ENCODE results near the gene SLC38A1. TPM values are rescaled to one million over a fixed set of nuclear protein-coding genes. Genes with fewer than 3 reads are reported as not detected.

SLC38A1 gene
- total RNA-seq, 1 experiment from 2014 or later, result 95.8 TPM

DNA sequence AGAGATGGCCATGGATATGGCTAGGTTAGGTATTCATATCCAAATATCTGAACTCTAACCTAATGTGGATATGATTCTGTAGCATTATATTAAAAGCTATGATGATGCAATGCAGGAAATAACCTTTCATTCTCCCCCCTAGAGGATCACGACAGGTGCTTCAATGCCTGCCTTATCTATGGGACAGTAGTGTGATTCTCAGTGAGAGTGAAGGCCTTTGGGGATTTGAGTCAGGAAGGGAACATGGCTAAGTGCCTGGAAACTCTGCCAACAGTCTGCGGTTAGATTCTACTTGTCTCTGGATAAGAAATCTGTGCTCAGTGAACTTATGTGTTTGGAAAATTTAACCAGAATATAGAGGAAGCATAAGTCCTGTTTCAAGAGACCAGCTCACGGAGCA lies 81.8 kb downstream of the SLC38A1 start:
- Histone ChIP-seq H3K4me3 (ENCODE audit: insufficient read depth, low read depth, low read length) (no peak overlapping the region), H3K36me3 (replicated peaks; ENCODE audit: control insufficient read depth, insufficient read depth, low read length) (peaks cover 5% of the 10 kb centered on the region), H3K27me3 (ENCODE audit: control insufficient read depth, insufficient read depth, low read length) (no peaks in the 10 kb centered on the region)
- no peak for DNase-seq

DNA sequence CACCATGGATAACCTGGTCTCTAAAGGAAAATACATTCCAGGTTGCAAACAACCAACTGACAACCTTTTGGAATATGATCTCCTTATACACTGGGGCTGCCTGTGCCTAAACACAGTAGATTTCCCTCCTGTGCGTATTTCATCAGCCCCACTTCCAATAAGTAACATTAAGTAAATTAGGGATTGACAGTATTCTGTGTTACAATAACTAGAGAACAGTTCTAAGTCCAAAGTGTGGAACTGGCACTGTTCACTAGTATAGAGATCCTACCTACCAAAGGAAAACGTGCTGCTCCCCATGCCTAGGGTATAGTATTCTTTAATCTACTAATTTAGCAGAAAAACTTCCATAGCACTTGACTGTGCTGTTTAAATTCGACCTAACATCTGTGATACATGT lies 82.8 kb downstream of the SLC38A1 start:
- H3K27me3 ChIP-seq (ENCODE audit: control insufficient read depth, insufficient read depth, low read length), result no peaks in the 10 kb centered on the region
- no peak for DNase-seq
- H3K36me3 ChIP-seq (replicated peaks; ENCODE audit: control insufficient read depth, insufficient read depth, low read length), result peaks cover 5% of the 10 kb centered on the region
- no peak overlapping the region for H3K4me3 ChIP-seq (ENCODE audit: insufficient read depth, low read depth, low read length)

DNA sequence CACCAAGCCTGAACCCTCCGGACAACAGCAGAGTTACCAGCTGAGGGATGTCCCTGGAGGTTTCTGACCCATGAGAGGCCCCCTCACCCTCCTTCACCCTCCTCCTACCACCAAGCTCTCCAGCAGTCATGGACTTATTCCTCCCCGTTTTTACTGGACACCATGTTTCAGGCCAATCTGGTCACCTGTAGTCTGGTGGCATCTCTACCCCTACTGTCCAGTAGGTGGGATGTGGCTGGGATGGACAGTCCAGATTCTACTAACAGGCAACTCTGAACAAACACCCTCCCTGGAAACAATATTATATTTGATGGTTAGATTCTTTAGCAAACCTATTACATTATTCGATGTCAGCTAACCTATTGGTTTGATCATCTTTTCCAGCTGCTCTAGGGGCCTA lies 83.2 kb downstream of the SLC38A1 start:
- Histone ChIP-seq H3K36me3 (replicated peaks; ENCODE audit: control insufficient read depth, insufficient read depth, low read length) (peaks cover 5% of the 10 kb centered on the region), H3K27me3 (ENCODE audit: control insufficient read depth, insufficient read depth, low read length) (no peaks in the 10 kb centered on the region), H3K4me3 (ENCODE audit: insufficient read depth, low read depth, low read length) (no peak overlapping the region)
- DNase-seq, result no peak

DNA sequence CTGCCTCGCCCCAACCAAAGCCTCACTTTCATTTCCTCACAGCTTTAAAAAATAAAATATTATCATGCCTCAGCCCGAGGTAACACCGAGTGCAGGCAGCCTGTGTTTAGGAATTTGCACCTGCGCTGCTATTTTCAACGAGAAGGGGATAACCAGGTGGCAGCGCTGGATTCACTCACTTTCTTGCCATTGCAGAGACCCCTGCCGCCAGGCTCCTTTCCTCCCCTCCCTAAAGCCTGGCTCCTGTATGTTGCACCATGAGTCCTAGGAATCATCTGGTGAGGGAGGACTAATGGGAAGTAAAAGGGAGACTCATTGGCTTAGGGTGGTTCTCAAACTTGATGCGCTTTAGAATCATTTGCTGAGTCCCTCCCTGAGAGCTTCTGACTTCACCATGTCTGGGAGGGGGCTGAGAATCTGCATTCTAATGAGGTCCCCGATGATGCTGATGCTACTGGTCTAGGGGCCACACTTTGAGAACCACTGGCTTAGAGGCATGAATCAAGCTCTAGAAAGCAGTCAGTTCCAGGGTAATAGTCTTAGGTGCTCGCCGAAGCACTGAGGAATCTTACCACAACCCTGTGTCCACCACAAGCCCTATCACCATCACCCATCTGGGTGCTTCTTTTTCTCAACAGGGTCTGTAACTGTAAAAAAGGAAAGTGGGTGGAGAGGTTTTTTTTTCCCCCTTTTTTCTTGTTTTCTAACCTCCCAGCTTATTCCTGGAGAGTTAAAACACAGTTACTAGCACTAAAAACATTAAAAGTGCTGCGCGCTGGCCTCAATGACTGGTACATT lies 83.8 kb downstream of the SLC38A1 start:
- peaks cover 5% of the 10 kb centered on the region for H3K36me3 ChIP-seq (replicated peaks; ENCODE audit: control insufficient read depth, insufficient read depth, low read length)
- no peaks in the 10 kb centered on the region for H3K27me3 ChIP-seq (ENCODE audit: control insufficient read depth, insufficient read depth, low read length)
- no peak for DNase-seq
- no peak overlapping the region for H3K4me3 ChIP-seq (ENCODE audit: insufficient read depth, low read depth, low read length)

DNA sequence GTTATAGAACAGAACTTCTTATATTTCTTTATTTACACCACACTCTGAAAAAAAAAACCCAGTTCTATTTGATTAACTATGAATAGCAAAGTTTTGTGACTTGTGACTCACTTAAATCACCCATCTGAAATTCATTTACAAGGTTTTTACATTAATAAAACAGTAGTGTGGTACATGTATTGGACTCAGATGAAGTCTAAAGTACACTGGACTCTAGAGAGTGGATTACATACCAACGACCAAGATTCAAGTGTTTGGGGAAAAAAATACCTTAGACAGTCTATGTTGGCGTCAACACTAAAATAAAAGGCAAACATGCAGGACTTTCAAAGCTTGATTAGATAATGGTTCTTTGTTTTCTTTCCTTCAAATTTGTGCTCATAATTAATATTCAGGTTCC lies 85.7 kb downstream of the SLC38A1 start:
- Histone ChIP-seq H3K27me3 (ENCODE audit: control insufficient read depth, insufficient read depth, low read length) (no peaks in the 10 kb centered on the region), H3K4me3 (ENCODE audit: insufficient read depth, low read depth, low read length) (no peak overlapping the region), H3K36me3 (replicated peaks; ENCODE audit: control insufficient read depth, insufficient read depth, low read length) (peaks cover 5% of the 10 kb centered on the region)
- DNase-seq, result no peak

DNA sequence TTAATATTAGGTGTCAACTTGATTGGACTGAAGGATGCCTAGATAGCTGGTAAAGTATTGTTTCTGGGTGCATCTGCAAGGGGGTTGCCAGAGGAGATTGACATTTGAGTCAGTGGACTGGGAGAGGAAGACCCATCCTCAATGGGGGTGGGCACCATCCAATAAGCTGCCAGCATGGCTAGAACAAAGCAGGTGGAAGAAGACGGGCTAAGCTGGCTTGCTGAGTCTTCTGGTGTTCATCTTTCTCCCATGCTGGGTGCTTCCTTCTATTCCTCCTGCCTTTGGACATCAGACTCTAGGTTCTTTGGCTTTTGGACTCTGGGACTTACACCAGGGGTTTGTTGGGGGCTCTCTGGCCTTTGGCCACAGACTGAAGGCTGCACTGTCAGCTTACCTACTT lies 87.4 kb downstream of the SLC38A1 start:
- H3K27me3 ChIP-seq (ENCODE audit: control insufficient read depth, insufficient read depth, low read length), result no peaks in the 10 kb centered on the region
- no peak for DNase-seq
- H3K36me3 ChIP-seq (replicated peaks; ENCODE audit: control insufficient read depth, insufficient read depth, low read length), result no peaks in the 10 kb centered on the region
- H3K4me3 ChIP-seq (ENCODE audit: insufficient read depth, low read depth, low read length), result no peak overlapping the region

DNA sequence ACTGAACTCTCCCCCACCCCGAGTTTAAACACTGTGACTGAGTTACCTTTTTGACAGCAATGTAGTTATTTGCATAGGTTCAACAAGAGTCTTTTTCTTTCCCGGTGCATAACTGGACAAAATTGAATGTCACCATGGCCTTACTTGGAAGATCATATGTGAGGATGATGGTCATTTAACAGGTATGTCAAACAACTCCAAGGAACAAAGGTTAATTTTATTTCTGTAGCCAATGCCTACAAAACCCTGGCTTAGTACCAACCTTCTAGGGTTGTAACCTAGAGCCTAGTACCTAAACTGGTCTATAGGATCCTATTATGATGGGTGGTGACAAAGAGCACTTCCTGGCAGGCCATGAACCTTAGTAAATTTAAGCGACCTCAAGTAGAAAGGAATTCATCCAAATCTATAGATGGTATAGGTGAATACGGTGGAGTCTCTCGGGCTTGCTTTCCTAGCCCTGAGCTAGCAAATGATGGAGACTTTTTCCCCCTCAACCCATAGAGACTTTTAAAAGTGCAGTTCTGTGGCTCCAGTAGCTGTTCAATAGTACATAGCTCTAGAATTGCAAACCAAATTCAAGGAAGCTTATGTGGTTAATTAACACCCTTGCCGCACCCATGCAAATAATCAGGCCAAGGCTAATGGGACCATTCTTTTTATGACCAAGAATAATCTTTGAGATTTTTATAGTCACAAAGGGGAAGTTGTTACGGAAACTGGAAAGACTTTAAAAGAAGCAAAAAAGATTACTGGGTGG lies 89.0 kb downstream of the SLC38A1 start:
- no peak for DNase-seq
- no peaks in the 10 kb centered on the region for H3K36me3 ChIP-seq (replicated peaks; ENCODE audit: control insufficient read depth, insufficient read depth, low read length)
- H3K27me3 ChIP-seq (ENCODE audit: control insufficient read depth, insufficient read depth, low read length), result no peaks in the 10 kb centered on the region
- no peak overlapping the region for H3K4me3 ChIP-seq (ENCODE audit: insufficient read depth, low read depth, low read length)

DNA sequence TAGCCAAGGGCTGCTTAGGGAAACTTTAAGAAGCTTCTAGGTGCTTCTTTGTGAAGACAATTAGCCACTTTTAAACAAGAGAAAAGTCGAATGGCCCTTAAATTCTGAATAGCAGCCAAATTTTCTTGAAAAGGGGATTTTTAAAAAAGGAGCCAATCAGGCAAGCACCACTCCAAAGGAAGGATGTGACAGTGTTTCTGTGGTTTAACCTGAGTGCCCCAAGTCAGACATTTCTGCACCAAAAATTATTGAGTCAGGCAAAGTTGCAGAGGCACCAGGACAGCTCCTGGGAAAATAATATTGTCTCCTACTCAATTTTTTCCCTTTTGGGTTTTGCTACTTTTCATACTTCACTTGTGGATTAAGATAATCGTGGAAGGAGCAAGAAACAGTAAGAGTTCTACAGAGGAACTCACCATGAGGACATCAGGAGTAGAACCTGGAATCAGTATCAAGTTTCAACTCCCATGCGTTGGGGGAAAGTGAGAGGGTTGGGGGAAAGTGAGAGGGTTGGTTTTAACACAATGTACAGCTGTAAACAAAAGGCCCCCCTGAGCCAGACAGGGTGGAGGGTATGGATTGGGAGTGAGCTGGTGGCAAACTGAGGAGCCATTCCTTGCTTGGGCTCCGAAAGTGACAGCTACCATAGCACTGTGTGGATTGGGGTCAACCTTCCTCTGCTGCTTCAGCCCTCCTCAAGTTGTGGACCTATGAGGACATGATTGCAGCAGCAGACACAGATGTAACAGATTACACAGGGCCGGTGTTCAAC lies 90.8 kb downstream of the SLC38A1 start:
- no peak for DNase-seq

DNA sequence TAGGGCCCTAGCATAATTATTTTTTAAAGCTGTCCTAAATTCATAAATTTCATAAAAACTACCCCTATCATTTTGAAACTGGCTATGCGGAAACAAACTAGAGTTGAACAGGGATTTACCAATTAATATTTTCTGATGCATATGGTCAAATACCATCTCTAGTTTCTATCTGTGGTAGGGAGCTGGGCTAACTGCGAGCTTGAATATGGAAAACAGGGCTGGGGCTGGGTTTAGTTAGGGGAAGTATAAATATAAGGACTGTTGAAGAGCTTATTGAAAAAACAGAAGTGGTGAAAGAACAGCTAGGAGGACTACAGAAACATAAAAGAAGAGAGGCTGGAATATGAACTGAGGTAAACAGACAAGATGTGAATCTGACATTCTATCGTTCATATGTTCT lies 91.8 kb downstream of the SLC38A1 start:
- no peaks in the 10 kb centered on the region for H3K36me3 ChIP-seq (replicated peaks; ENCODE audit: control insufficient read depth, insufficient read depth, low read length)
- no peak overlapping the region for H3K4me3 ChIP-seq (ENCODE audit: insufficient read depth, low read depth, low read length)
- no peaks in the 10 kb centered on the region for H3K27me3 ChIP-seq (ENCODE audit: control insufficient read depth, insufficient read depth, low read length)
- no peak for DNase-seq

More for the DNA sequence above, 90.8 kb downstream of the SLC38A1 start:
- Histone ChIP-seq H3K36me3 (replicated peaks; ENCODE audit: control insufficient read depth, insufficient read depth, low read length) (no peaks in the 10 kb centered on the region), H3K4me3 (ENCODE audit: insufficient read depth, low read depth, low read length) (no peak overlapping the region), H3K27me3 (ENCODE audit: control insufficient read depth, insufficient read depth, low read length) (no peaks in the 10 kb centered on the region)

DNA sequence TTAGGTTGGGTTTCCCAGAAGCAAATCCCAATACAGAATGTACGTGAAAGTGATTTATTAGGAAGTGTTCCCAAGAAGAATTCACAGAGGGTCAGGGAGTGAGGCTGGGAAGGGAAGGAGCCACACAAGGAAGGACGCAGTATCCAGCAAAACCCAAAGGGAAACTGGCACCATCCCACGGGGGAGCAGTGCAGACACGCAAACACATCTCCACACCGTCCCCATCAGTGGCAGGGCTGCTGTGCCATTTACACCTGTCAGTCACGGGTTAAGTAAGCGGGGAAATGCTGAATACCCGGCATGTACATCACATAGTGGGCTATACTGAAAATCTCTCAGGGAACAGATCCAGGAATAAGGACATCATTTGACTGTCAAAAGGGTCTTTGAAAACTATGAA lies 93.9 kb downstream of the SLC38A1 start:
- Histone ChIP-seq H3K27me3 (ENCODE audit: control insufficient read depth, insufficient read depth, low read length) (no peaks in the 10 kb centered on the region), H3K4me3 (ENCODE audit: insufficient read depth, low read depth, low read length) (no peak overlapping the region), H3K36me3 (replicated peaks; ENCODE audit: control insufficient read depth, insufficient read depth, low read length) (no peaks in the 10 kb centered on the region)
- DNase-seq, result no peak

DNA sequence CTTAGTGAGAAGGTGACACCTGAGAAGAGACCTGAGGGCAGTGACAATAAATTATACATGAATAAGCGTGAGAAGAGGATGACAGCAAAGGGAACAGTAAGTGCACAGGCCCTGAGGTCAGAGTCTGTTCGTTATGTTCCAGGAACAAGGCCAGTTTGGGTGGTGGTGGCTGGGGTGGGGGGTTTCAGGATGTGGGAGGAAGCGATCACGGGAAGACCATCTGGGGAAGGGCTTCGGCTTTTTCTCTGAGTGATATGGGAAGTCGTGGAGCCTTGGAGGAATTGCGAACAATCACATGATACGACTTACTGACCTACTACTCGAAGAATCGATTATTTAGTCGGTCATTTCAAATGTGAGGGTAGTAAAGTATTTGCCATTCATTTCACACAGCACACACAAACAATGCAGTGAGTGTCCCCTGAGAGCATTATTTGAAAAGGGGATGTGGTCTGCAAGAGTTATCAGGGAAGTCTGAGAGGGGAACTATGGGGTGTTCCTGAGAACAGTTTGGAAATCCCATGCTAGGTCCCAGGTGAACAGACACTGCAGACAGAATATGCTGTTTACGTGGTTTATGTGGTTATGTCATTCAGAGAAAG lies 94.7 kb downstream of the SLC38A1 start:
- Histone ChIP-seq H3K4me3 (ENCODE audit: insufficient read depth, low read depth, low read length) (no peak overlapping the region), H3K27me3 (ENCODE audit: control insufficient read depth, insufficient read depth, low read length) (no peaks in the 10 kb centered on the region), H3K36me3 (replicated peaks; ENCODE audit: control insufficient read depth, insufficient read depth, low read length) (no peaks in the 10 kb centered on the region)
- no peak for DNase-seq

DNA sequence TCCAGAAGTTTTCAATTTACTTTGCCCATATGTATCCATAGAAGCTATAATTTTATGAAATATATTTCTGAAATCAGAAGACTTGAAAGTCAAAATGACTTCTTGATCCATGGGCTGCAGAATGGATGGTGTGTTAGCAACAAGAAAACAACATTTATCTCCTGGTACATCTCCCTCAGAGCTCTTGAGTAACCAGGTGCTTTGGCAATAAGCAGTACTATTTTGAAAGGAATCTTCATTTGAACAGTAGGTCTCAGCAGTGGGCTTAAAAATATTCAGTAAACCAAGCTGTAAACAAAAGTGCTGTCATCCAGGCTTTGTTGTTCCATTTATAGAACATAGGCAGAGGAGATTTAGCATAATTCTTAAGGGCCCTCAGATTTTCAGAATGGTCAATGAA lies 100.4 kb downstream of the SLC38A1 start:
- Histone ChIP-seq H3K27me3 (ENCODE audit: control insufficient read depth, insufficient read depth, low read length) (no peaks in the 10 kb centered on the region; the same call in 1 of the 2 replicates), H3K4me3 (ENCODE audit: insufficient read depth, low read depth, low read length) (no peak overlapping the region), H3K36me3 (replicated peaks; ENCODE audit: control insufficient read depth, insufficient read depth, low read length) (no peaks in the 10 kb centered on the region)
- no peak for DNase-seq

DNA sequence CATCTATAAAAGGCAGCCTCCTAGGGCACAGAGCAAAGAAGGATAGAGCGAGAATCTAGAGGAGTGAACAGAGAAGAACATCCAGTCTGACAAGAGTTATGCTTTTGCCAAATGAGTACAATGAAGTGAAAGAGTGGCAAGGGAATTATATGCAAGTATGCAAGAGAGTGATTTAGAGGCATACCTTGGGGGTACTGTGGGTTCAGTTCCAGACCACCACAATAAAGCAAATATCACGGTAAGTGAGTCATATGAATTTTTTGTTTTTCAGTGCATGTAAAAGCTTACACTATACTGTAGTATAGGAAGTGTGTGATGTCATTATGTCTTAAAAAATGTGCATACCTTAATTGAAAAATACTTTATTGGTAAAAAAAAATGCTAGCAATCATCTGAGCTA lies 101.4 kb downstream of the SLC38A1 start:
- Histone ChIP-seq H3K4me3 (ENCODE audit: insufficient read depth, low read depth, low read length) (no peak overlapping the region), H3K36me3 (replicated peaks; ENCODE audit: control insufficient read depth, insufficient read depth, low read length) (no peaks in the 10 kb centered on the region), H3K27me3 (ENCODE audit: control insufficient read depth, insufficient read depth, low read length) (no peaks in the 10 kb centered on the region; the same call in 1 of the 2 replicates)
- no peak for DNase-seq

DNA sequence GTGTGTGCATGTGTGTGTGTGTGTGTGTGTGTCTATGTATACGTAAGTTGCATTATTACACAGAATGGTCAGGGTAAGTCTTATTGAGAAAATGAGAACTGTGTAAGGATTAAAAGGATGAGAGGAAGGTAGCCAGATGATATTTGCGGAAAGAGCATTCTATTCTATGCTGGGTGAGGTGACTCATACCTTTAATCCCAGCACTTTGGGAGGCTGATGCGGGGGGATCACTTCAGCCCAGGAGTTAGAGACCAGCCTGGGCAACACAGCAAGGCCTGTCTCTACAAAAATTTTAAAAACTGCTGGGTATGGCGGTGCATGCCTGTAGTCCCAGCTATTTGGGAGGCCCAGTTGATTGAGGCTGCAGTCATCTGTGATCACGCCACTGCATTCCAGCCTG lies 103.7 kb downstream of the SLC38A1 start:
- Histone ChIP-seq H3K36me3 (replicated peaks; ENCODE audit: control insufficient read depth, insufficient read depth, low read length) (no peaks in the 10 kb centered on the region), H3K4me3 (ENCODE audit: insufficient read depth, low read depth, low read length) (no peak overlapping the region), H3K27me3 (ENCODE audit: control insufficient read depth, insufficient read depth, low read length) (no peaks in the 10 kb centered on the region; the same call in 1 of the 2 replicates)
- DNase-seq, result no peak

Data from H7 (cell line).